B cell (primary cell): Measurements from ENCODE around the gene SEPTIN1.
A peak's percentile ranks its signal among the peaks of the same experiment; 100 is the strongest.

Source experiments
- EZH2 ChIP-seq: IDR thresholded peaks from 2 replicates; pipeline ENCODE4 v1.6.1; 2012; ENCODE audit warnings: borderline replicate concordance, low read depth, mild to moderate bottlenecking, moderate library complexity, low read length; ENCODE audit not compliant: insufficient read depth, poor library complexity, severe bottlenecking
- TF ChIP-seq, protein P1 (sequence below): fragments of 200-600 bp; IDR thresholded peaks from one replicate; pipeline ENCODE4 v1.8.0; 2022; ENCODE audit warnings: antibody characterized with exemption, mild to moderate bottlenecking

DNA sequence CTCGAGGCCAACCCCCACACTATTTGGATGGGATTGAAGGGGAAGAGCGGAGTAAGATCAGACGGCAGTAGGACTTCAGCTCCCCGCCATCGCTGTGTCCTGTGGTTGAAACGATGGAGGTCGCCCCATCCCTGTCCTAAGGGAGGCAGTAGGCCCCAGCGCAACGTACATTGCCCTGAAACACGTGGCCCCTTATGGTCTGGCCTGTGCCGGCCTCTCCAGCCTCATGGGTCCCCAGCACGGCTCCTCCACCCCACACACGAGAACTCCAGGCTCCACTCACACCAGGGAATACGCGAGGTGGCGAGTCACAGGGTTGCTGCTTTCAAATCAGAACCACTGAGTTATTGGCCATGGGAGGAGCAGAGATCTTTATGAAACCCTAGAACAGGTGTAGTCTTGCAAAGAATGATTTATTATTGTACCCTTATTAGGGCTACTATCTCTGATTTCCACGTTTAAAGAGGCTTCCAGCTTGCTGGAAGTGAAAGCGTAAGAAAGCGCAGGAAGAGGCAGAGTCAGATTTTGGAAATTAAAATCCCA is 48.1 kb upstream of the SEPTIN1 start:
- TF ChIP-seq, protein P1, sequence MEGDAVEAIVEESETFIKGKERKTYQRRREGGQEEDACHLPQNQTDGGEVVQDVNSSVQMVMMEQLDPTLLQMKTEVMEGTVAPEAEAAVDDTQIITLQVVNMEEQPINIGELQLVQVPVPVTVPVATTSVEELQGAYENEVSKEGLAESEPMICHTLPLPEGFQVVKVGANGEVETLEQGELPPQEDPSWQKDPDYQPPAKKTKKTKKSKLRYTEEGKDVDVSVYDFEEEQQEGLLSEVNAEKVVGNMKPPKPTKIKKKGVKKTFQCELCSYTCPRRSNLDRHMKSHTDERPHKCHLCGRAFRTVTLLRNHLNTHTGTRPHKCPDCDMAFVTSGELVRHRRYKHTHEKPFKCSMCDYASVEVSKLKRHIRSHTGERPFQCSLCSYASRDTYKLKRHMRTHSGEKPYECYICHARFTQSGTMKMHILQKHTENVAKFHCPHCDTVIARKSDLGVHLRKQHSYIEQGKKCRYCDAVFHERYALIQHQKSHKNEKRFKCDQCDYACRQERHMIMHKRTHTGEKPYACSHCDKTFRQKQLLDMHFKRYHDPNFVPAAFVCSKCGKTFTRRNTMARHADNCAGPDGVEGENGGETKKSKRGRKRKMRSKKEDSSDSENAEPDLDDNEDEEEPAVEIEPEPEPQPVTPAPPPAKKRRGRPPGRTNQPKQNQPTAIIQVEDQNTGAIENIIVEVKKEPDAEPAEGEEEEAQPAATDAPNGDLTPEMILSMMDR = peak; percentile 29
- TF ChIP-seq EZH2 = no peak
